Activated T-helper 1 cell treated with Interleukin-2 at 50 U/mL for 16 hours (primary cell): ENCODE measurements around the gene MYOZ3.

Experiments used
- DNase-seq: peaks from one replicate; pipeline ENCODE4 v3.0.0-alpha.2; 2020; ENCODE audit warnings: low read depth

MYOZ3 gene

DNA sequence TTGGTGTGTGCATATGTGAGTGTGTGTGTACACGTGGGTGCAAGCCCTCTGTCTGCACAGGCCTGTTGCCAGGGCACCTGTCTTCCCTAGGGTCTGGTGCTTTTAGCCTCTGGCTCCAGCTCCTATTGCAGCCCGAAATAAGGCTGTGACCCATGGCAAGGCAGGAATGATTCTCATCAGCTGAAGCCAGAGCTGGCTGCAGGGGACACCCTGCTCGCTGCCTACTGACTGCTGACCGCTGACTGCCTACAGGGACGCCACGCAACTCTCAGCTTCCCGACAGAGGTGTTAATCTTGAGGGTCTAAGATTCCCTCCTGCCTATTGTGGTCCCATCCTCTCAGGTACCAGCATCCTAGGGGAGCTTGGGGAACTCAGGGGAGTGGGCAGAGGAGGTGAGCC is at the start of gene MYOZ3:
TSS of gene MYOZ3 (plus strand) at position 166 of the 400 bp plus-strand sequence. CDS start 1,691 bp downstream, outside the sequence.
- no peak for DNase-seq

GRCh38 chr5:150612405-150612804 is 48.6 kb upstream of the MYOZ3 start:
- no peak for DNase-seq

DNA sequence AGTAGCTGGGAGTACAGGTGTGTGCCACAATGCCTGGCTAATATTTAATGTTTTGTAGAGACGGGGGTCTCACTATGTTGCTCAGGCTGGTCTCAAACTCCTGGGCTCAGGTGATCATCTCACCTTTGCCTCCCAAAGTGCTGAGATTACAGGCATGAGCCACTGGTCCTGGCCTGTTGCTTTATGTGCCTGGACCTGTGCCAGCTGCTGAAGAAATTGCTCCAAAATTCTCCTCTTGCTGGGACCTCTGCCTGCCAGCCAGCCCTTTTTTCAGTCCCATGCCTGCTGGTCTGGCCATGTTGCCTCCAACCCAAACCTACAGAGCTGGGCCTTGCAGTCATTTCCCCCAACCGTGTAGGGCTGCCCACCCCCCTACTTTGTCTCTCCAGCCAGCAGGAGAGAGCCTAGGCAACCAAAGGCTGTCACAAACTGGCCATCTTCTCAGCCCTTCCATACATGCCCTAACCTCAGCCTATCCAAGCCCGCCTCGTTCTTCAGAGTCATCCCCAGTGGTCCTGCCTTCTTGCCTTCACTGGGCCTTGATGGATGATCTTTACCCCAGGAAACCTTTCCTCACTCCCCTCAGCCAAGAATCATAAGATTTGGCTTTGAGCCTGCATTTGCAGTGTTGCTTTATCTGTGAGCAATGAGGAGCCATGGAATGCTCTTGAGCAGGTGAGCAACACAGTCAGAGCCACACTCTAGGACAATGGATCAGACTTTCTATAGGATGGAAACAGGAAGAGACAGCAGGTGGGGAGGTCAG is 48.0 kb upstream of the MYOZ3 start:
- no peak for DNase-seq

DNA sequence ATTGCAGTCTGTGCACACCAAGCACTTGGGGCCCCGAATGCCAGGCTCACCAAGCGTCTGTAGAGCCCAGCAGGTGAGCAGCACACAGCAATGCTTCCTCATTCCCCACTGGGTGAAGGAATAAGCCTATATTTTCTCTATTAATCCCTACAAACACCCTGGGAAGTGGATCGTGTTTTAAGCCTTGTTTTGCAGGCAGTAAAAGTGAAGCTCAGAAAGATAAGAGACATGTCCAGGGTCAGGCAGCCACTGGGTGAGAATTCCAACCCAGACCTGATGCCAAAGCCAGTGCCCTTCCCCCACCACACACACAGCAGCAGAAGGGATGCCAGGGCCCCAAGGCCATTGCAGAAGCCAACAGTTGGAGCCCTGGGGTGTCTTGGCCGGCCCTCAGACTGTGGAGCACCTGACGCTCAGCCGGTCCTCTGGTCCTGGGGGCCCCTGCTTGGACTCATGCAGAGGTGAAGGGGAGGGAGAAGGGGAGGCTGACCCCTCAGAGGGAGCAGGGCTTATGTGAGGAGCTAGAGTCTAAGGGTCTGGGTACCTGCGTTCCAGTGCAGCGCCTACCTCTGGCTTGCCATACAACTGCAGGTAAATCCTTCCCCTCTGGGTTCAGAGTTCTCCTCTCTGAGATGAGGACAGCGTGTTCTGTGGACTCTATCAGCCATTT is 46.9 kb upstream of the MYOZ3 start:
- no peak for DNase-seq

GRCh38 chr5:150614661-150615060 is 46.4 kb upstream of the MYOZ3 start:
- no peak for DNase-seq

DNA sequence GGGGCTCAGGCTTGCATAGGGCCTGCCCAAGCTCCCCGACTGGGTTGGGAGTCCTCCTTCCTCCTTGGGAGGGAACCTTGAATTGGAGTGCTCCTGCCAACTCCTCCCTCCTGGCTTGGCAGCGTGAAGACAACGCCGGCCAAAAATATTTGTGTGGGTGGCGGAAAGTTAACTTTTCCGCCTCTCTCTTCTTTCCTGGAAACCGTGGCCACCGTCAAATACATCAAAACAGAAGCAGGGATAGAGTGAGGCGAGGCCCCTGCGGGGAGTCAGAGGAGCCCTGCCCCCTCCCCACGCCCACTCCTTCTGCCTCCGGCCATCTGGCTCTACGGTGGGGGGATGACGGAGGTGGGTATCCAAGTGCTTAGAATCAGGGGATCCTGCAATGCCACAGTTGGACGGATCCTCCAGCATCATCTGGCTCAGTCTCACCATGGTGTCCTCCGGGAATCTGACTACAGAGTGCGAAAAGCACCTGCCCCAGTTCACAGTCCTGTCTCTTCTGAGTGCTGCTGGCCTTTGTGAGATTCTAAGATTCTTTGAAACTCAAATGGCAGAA is 45.8 kb upstream of the MYOZ3 start:
- no peak for DNase-seq

- no peak for DNase-seq
Observed at GRCh38 chr5:150616024-150616470, 45.0 kb upstream of the MYOZ3 start.

GRCh38 chr5:150616506-150616905 is 44.5 kb upstream of the MYOZ3 start:
- DNase-seq: no peak

DNA sequence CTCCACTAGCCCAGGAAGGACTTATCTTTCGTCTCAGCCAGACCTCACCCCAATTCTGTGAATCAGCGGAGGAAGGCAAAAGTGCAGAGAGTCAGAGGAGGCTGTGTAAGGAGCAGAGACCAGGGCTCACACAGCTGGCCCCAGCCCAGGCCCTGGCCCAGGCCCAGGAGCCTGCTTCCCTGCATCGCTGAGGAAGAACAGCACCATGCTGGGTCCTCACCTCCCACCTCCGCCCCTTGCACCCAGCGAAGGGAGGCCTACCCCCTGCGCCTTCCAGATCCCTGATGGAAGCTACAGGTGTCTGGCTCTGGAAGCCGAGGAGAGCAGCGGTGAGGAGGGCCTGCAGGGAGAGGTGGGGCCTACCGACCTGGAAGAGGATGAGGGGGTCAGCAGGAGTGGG is 42.9 kb upstream of the MYOZ3 start:
- DNase-seq: no peak

DNA sequence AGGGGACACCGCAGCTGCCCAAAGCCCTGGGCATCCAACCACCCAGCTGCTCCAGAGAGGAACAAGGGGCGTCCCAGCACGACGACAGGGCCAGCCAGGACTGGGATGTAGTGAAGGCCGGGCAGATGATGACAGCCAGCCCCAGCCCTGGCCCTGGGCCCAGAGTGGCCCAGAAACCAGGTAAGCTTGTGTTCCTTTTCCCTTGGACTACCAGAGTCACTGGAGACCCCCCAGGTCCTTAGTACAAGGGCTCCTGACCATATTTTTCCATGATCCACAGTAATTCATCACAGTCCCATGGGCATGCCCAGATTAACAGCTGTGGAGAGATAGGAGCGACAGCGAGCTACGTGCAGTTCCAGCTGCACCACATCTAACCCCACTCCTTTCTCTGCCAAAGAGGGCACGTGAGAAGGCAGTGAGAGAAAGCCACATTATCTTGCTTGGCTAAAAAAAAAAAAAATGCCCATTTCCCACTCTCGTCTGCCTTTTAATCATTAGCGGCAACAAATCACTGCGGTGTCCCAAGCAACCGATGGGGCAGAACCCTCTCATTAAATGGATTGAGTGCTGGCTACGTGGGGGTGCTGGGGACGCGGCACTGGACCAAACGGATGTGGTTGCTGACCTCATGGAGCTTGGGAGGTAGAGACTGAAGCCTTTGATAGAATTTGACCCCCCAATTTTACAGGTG is 42.3 kb upstream of the MYOZ3 start:
- no peak for DNase-seq

GRCh38 chr5:150619359-150620230 is 41.5 kb upstream of the MYOZ3 start:
- DNase-seq: no peak

DNA sequence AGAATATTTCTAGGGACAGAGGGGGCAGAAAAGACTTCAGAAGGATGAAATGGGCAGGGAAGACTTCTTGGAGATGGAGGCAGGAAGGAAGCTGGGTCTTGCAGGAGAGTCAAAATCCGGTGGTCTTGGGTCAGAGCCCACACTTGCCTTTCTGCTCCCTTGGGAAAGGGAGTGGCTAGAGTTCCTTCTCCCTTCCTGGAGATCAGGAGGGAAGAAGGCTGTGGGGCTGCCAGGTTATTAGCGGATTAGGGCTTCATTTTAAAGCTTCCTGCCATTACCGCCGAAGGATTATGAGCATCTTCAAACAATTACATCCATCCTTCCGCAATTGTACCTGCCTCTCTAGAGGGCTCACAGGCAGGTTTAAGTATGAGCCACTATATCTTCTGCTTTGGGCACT is 39.8 kb upstream of the MYOZ3 start:
- no peak for DNase-seq

GRCh38 chr5:150622157-150622556 is 38.9 kb upstream of the MYOZ3 start:
- DNase-seq: no peak

- DNase-seq: no peak
Observed at GRCh38 chr5:150623152-150623877, 37.7 kb upstream of the MYOZ3 start.

DNA sequence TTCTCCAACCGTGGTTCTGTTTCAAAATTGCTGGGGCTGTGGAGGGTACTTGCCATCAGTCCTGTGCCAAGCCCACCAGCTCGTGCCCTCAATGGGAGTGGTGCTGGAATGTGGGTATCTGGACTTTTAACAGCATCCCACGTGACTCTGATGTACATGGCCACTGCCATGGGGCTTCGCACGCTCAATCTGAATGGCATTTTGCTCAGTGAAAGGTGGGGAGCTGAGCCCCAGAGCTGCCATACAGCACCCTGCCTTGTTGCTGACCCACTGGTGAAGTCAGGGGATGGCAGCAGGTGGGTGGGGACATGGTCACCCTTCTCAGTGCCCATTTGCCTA is 37.2 kb upstream of the MYOZ3 start:
- no peak for DNase-seq

GRCh38 chr5:150624334-150625163 is 36.5 kb upstream of the MYOZ3 start:
- peak; percentile 13 for DNase-seq

GRCh38 chr5:150625164-150625535 is 35.9 kb upstream of the MYOZ3 start:
- DNase-seq: no peak

- no peak for DNase-seq
Observed at GRCh38 chr5:150625831-150626746, 35.0 kb upstream of the MYOZ3 start.

DNA sequence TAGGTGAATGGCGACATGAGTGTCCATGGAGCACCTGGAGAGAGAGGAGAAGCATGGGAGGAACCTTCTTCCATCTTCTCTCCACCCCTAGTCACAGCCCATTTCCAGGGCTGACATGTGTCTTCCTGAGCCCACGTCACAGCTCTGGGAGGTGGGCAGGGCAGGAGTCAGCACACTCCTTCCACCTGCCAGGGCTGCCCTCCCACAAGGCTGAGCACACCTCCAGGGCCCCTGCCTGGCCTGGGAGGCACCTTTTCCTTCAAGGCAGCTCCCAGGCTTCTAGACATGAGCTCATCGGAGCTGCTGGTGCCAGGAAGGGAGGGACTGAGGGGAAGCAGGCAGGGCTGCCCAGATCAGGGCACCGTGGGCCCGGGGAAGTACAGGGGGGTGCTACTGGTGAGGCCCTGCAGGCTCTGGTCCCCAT is 34.2 kb upstream of the MYOZ3 start:
- no peak for DNase-seq
